Spinal cord (tissue), 10 donors: Measurements from ENCODE around the gene YTHDC2. TPM values are rescaled to one million over a fixed set of nuclear protein-coding genes. Genes with fewer than 3 reads are reported as not detected.
A peak's percentile ranks its signal among the peaks of the same experiment; 100 is the strongest.

ENCODE experiments used
- DNase-seq, 6 donors: peaks; one replicate each; pipeline versions ENCODE4 v3.0.0 to v3.0.0-alpha.2; 2013 to 2015; ENCODE audit warnings: low spot score in 6 of 6, low read depth in 4 of 6
- H3K27ac ChIP-seq: one replicate; pipeline ENCODE4 v1.5.1; 2013; ENCODE audit warnings: low read depth, low read length, control low read depth
- H3K27me3 ChIP-seq: one replicate; pipeline ENCODE4 v1.6.1; 2013; ENCODE audit warnings: low read length; ENCODE audit not compliant: control insufficient read depth, insufficient read depth
- H3K36me3 ChIP-seq: one replicate; pipeline ENCODE4 v1.6.1; 2013; ENCODE audit warnings: low read length; ENCODE audit not compliant: control insufficient read depth, insufficient read depth
- H3K4me1 ChIP-seq: one replicate; pipeline ENCODE4 v1.6.1; 2013; ENCODE audit warnings: low read length; ENCODE audit not compliant: control insufficient read depth, insufficient read depth
- H3K4me3 ChIP-seq: one replicate; pipeline ENCODE4 v1.5.1; 2013; ENCODE audit warnings: low read depth, low read length, control low read depth
- H3K9me3 ChIP-seq: one replicate; pipeline ENCODE4 v1.6.1; 2013; ENCODE audit warnings: low read length; ENCODE audit not compliant: control insufficient read depth, insufficient read depth
- WGBS: methylation state at CpG from one replicate; pipeline ENCODE4 v1.1.5; 2013; ENCODE audit warnings: missing lambda C conversion rate; ENCODE audit not compliant: insufficient coverage; 5-methylcytosine and 5-hydroxymethylcytosine counted together
- polyA plus RNA-seq, 2 donors: library from polyadenylated mRNA; unstranded; fragments of 120-200 nt; gene quantifications; one replicate each; pipeline ENCODE4 v1.2.1, GENCODE V29; 2013; ENCODE audit not compliant: insufficient read length in 2 of 2
- total RNA-seq, 2 donors: library from RNA; depleted of rRNA in 1 of 2; stranded (reverse); fragments of 120-200 nt in 1 of 2; fragments of >200 nt in 1 of 2; gene quantifications; one replicate each; pipeline versions ENCODE4 v1.2.3 to v1.2.4, GENCODE V29; 2013 to 2014
- donor health status: healthy.

The YTHDC2 gene
- total and polyA plus RNA-seq, 4 donors: 24.1 to 44.6 (median 25.2) TPM

- DNase-seq: no peak
- H3K36me3 ChIP-seq: no peaks in the 10 kb centered on the region
- no peaks in the 10 kb centered on the region for H3K9me3 ChIP-seq
- H3K4me3 ChIP-seq: no peak overlapping the region
- H3K27me3 ChIP-seq: no peaks in the 10 kb centered on the region
- no CpG with 5 or more reads among the region's 3 CpGs for WGBS
- H3K4me1 ChIP-seq: peaks cover 3% of the 10 kb centered on the region
- no peak overlapping the region for H3K27ac ChIP-seq
Measured at GRCh38 chr5:113512341-113512740, 1.2 kb upstream of the YTHDC2 start.

DNA sequence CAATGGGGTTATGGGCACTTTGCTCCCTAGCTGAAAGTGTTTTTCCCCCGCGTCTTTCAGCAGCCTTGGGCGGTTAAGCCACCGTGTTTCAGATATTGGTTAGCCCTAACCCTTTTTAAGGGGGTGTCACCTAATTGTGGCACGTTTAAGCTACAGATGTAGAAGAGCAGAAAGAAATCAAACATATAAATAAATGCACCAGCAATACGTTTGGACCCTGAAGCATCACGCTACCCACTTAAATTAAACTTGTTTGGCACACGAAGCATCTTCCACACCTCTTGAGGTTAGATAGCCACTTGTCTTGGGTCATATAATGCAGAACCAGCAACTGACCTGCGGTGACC is 768 bp downstream of the YTHDC2 start:
- DNase-seq: no peak
- Histone ChIP-seq H3K4me1 (peaks cover 3% of the 10 kb centered on the region), H3K9me3 (no peaks in the 10 kb centered on the region), H3K36me3 (peaks cover 5% of the 10 kb centered on the region), H3K27me3 (no peaks in the 10 kb centered on the region), H3K4me3 (peak overlapping the region; percentile 78), H3K27ac (peak overlapping the region; percentile 88)
- 0% methylated on average over 7 of the region's 9 CpGs for WGBS

GRCh38 chr5:113518884-113519283 is 5.4 kb downstream of the YTHDC2 start:
- Histone ChIP-seq H3K4me1 (peaks cover 3% of the 10 kb centered on the region), H3K27me3 (no peaks in the 10 kb centered on the region), H3K4me3 (no peak overlapping the region), H3K9me3 (no peaks in the 10 kb centered on the region), H3K27ac (no peak overlapping the region), H3K36me3 (peaks cover 5% of the 10 kb centered on the region)
- DNase-seq: no peak
- WGBS: 100% methylated on average over 1 of the region's 4 CpGs

- H3K36me3 ChIP-seq: peaks cover 5% of the 10 kb centered on the region
- H3K4me1 ChIP-seq: peaks cover 2% of the 10 kb centered on the region
- DNase-seq: no peak
- H3K27ac ChIP-seq: no peak overlapping the region
- H3K27me3 ChIP-seq: no peaks in the 10 kb centered on the region
- H3K9me3 ChIP-seq: no peaks in the 10 kb centered on the region
- H3K4me3 ChIP-seq: no peak overlapping the region
- WGBS: no CpG with 5 or more reads among the region's 2 CpGs
Measured at GRCh38 chr5:113519412-113519811, 5.9 kb downstream of the YTHDC2 start.

DNA sequence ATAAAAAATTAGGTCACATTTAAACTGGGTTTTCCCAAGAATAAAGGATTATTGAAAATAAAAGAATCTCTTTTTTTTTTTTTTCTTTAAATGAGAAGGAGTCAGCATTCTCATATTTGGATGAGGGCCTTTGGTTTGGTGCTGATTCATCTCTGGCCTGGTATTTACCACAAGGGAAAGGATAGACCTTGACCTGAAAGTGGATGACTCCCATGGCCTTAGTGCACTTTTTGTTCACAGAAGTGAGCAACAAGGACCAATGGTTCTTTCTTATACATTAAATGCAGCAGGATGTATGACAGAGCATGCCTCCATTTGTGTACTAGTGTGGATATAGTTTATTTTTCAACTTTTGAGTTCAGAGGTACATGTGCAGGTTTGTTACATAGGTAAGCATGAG is 6.9 kb downstream of the YTHDC2 start:
- Histone ChIP-seq H3K4me3 (no peak overlapping the region), H3K27ac (no peak overlapping the region), H3K27me3 (no peaks in the 10 kb centered on the region), H3K4me1 (no peaks in the 10 kb centered on the region), H3K9me3 (no peaks in the 10 kb centered on the region), H3K36me3 (peaks cover 5% of the 10 kb centered on the region)
- no peak for DNase-seq

GRCh38 chr5:113520899-113521298 is 7.4 kb downstream of the YTHDC2 start:
- H3K4me3 ChIP-seq: no peak overlapping the region
- DNase-seq: no peak
- no peak overlapping the region for H3K27ac ChIP-seq
- no peaks in the 10 kb centered on the region for H3K9me3 ChIP-seq
- H3K4me1 ChIP-seq: no peaks in the 10 kb centered on the region
- H3K27me3 ChIP-seq: no peaks in the 10 kb centered on the region
- H3K36me3 ChIP-seq: peaks cover 5% of the 10 kb centered on the region

GRCh38 chr5:113523168-113523567 is 9.7 kb downstream of the YTHDC2 start:
- Histone ChIP-seq H3K27me3 (no peaks in the 10 kb centered on the region), H3K4me1 (no peaks in the 10 kb centered on the region), H3K9me3 (no peaks in the 10 kb centered on the region), H3K27ac (no peak overlapping the region), H3K4me3 (no peak overlapping the region), H3K36me3 (peaks cover 2% of the 10 kb centered on the region)
- no CpG with 5 or more reads among the region's 2 CpGs for WGBS
- DNase-seq: no peak

DNA sequence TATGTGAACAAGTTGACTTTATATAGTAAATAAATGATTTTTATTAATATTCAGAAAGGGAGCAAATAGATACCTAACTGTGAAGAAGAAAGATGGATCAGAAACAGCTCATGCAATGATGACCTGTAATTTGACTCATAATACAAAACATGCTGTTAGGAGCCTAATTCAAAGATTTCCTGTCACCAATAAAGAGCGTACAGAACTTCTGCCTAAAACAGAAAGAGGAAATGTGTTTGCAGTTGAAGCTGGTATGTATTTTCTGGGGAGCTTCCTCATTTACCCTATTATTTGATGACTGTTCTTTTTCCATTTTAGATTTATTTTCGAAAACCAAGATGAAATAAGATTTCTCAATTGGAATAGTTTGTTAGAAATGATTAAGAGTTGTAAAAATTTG is 11.4 kb downstream of the YTHDC2 start:
- H3K36me3 ChIP-seq: peaks cover 2% of the 10 kb centered on the region
- H3K9me3 ChIP-seq: no peaks in the 10 kb centered on the region
- H3K4me1 ChIP-seq: no peaks in the 10 kb centered on the region
- WGBS: no CpG with 5 or more reads among the region's 2 CpGs
- no peak for DNase-seq
- no peaks in the 10 kb centered on the region for H3K27me3 ChIP-seq
- H3K4me3 ChIP-seq: no peak overlapping the region
- no peak overlapping the region for H3K27ac ChIP-seq

DNA sequence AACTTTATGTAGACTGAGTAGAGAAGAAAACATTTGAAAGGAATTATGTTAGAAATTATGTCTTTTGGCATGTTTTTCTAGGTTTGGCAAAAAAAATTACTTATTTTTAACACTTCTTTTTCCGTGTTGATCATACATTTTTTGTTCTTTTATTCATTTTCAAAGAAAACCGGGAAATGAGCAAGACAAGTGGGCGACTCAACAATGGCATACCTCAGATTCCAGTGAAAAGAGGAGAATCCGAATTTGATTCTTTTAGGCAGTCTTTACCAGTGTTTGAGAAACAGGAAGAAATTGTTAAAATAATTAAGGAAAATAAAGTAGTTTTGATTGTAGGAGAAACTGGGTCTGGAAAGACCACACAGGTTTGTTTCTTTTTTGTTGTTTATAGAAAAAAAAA is 12.9 kb downstream of the YTHDC2 start:
- 92% methylated on average over 2 of the region's 4 CpGs for whole genome bisulfite sequencing
- Histone ChIP-seq H3K4me3 (no peak overlapping the region), H3K36me3 (peaks cover 2% of the 10 kb centered on the region), H3K9me3 (no peaks in the 10 kb centered on the region), H3K4me1 (no peaks in the 10 kb centered on the region), H3K27me3 (no peaks in the 10 kb centered on the region), H3K27ac (no peak overlapping the region)
- no peak for DNase-seq

GRCh38 chr5:113527746-113528145 is 14.3 kb downstream of the YTHDC2 start:
- Histone ChIP-seq H3K36me3 (peaks cover 2% of the 10 kb centered on the region), H3K4me3 (no peak overlapping the region), H3K27ac (no peak overlapping the region), H3K9me3 (no peaks in the 10 kb centered on the region), H3K4me1 (no peaks in the 10 kb centered on the region), H3K27me3 (no peaks in the 10 kb centered on the region)
- 83% methylated on average over 4 of the region's 5 CpGs for WGBS
- DNase-seq: no peak
